HG02642 (cell line): ENCODE results near the gene HEXIM2.

Experiments used
- ATAC-seq: cut with Tn5 transposase; IDR thresholded peaks from one replicate; pipeline ENCODE4 v1.9.1; 2021; ENCODE audit warnings: mild to moderate bottlenecking; ENCODE audit not compliant: unreplicated experiment, poor library complexity

Gene HEXIM2

DNA sequence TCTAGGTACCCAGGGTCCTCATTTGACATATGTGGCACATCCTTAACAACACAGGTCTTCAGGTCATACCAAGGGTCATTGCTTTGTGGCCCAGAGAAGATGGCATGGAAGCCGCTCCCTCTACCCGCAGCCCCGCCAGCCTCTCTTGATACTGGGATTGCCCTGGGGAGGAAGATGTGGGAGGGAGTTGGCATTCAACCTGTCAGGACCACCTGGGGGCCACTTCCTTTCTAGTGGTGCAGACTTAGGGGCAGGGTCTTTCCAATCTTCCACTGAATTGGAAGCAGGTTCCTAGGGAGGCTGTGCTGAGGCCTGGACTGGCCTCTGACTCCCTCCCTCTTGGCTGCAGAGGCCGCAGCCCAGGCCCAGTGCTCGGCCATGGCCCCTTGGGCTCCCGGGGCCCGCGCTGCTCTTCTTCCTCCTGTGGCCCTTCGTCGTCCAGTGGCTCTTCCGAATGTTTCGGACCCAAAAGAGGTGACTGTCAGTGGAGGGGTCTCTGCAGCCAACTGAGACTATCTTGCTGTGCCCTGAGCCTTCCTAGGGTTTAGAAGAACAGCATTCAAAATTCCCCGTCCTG lies 18.5 kb upstream of the HEXIM2 start:
- ATAC-seq: no peak

DNA sequence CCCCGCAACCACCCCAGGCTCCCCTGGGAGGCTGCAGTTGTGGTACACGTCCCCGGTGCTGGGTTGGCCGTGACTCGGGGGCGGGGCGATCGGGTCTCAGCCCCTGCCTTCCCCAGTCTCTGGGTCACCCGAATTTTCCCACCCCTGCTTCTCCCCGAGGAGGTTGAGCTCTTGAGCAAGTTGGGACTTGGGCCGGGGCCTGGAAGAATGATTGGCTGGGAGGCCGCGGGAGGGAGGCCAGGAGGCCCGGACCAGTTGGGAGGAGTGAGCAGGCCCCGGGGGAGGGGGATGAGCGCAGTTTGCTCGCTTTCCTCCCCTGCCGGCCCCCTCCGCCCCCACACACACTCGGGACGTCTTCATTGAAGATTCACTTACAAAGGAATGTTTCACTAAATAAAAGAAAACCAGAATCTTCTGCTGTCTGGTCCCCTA lies 17.9 kb upstream of the HEXIM2 start:
- no peak for ATAC-seq

DNA sequence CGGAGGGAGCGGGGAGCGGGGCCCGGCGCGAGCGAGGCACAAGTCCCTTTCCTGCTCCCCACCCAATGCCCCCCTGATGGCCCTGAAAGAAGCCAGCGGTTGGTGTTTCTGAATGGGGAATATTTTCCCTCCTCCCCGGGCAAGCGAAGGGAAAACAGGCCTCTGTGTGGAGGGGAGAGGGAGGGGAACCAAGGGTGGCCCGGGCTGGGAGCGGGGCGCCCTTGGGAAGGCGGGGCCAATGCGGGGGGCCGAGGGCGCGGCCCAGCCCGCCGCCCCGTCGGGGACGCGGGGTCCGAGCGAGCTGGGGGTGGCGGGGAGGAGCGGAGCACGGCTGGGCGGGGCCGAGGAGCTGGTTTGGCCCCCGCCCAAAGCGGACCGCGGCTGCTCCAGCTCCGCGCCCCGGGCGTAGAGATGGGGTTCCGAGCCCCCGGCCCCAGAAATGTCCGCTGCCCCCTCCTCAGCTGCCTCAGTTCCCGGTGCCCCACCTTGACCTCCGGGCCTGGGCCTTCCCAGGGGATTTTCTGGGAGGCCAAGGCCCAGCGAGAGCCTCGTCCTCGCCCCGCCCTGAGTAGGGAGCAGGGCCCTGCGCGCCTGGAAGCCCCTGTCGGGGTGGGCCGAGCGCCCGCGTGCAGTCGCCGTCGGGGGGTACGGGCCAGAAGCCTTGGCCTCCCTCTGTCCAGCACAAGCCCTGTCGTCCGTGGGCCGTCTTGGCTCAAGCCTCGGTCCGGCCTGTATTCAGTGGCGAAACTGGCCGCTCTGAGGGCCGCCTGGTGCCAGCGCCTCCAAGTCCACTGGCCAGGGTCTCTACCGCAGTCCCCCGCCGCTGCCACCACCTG lies 17.3 kb upstream of the HEXIM2 start:
- ATAC-seq: no peak

DNA sequence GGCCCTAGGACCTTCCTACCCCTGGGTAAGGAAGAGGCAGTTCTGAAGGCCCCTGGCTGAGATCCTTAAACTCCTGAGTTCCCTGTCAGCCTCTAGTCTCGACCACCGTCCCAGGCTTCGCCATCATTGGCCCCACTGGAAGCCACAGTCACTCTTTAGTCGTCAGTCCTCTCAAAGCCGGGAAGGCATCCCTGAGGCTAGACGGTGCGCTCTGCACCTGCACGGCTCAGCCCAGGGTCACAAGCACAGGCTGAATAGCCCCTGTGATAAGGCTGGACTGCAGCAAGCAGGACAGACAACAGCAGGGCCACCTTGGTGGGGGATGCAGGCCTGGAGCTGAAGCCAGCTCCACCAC lies 16.7 kb upstream of the HEXIM2 start:
- ATAC-seq: no peak

DNA sequence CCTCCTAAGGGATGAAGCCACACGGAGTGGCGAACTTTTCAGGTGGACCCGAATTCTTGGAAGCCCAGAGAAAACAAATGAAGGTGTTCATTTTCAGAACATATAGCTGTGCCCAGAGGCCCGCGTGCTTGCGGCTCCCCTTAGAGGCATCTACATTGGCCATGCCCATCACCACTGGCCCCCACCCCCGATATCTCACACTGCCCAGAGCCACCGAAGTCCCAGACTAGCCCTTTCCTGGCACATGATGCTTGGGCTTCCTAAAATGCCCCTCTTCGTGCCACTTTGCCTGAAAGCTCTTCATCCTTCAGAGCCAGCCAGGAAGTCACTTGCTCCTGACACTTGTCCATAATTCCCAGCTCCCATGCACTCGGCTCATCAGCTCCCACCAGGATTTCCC lies 15.5 kb upstream of the HEXIM2 start:
- ATAC-seq: no peak

DNA sequence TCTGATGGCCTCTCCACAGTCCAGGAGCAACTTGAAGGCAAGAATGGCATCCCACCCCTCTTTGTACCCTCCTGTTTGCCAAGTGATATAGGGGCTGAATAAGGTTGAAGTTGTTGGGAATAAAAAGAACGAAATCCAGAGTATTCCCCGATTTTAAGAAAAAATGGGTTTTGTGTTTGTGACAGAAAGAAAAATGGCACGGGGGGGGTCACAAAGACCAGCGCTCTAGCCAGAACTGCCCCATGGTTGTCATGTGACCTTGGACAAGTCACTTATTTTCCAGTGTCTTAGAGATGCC lies 15.1 kb upstream of the HEXIM2 start:
- ATAC-seq: no peak

DNA sequence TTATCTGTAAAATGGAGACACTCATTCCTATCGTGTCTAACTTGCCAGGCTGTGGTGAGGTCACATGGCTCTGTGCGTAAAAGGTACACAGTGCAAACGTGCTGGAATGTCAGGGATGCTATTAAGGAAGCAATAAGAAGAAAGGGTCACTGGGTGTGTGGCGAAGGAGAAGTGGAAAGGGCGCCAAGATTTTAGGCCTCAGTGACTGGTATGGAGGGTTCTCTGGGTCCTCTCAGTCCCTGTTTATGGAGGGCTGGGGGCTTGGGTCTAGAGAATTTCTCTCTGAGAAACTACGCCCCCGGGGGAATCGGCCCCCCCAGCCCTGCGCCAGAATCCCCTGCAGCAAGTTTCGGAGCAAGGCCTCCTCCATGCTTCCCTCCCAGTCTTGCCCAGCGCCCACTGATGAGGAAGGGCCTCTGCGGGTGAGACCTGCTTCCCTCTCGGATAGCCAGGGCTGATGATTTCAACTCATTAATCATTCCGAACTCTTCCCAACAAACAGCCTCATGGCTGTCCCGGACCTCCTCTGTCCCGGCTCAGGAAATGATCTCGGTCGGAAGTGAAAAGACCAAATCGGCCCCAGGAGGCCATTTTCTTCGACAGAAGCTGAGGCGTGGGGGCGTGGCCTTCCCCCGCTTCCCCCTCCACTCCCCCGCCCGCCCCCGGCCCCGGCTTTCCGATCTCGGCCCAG lies 14.6 kb upstream of the HEXIM2 start:
- peak; percentile 4 for ATAC-seq

DNA sequence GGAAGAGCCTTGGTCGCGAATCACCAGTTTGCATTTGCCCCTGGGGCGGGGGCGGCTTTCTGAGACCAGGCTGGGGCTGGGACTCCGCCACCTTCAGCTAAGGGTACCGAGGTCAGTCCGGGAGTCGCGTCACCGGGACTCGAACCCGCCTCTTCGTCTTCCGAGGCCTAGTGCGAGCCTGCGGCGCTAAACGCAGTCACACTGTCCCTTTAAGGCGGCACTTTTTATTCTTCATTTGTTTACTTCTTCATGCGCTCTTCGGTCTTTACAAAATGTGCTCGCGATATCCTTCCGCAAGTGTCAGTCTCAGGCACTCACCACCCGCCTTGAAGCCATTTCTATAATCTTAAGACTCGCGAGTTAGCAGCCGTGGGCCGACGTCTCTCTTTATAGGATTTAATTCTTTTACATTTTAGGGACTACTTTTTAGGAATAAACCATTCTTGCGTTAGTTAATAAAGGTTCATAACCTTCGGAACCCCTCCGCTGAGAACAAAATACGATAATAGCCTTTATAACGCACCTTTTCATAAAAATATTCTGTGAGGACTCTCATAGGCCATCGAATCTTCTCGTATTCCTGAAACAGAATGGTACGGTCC lies 14.0 kb upstream of the HEXIM2 start:
- peak; percentile 16 for ATAC-seq

DNA sequence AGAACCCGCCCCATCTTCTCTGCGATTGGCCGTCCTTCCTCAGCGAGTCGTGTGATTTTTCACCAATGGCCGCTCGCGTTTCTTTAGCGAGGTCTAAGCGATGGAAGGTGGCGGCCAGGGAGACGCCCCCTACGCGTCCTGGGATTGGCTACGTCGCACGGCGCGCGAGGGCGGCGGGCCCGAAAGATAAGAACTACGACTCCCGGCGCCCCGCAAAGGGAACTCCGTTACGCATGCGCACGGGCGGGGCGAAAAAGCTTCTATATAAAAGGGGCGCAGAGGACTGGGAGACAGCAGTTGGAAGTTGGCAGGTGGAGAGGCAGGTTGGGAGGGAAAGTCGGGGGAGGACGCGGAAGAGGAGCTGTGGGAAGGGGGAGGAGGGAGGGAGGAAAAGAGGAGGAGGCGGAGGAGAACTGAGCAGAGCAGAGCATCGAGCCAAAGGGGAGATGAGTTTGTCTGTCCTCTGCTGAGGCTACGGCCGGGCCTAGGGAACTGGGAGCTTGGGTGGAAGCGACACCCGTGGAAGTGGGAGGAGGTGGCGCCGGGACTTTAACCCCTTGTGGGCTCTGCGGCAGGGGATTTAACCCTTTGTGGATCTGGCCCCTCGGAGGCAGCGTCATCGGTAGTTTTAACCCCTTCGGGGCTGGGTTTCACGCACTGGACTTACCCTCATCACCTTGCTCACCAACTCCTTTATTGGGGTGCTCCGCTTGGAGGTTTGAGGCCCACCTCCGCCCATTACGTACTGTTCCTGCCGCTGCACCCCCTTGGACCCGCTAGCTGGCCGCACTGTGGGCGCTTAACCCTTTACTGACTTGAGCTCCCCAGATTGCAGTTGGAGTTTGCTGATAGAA lies 13.3 kb upstream of the HEXIM2 start, which contains the start of gene HEXIM1:
Gene HEXIM1, plus strand, starts transcription at position 293 of the 854 bp plus-strand sequence. CDS start 716 bp downstream, outside the sequence.
- ATAC-seq: peak; percentile 76

DNA sequence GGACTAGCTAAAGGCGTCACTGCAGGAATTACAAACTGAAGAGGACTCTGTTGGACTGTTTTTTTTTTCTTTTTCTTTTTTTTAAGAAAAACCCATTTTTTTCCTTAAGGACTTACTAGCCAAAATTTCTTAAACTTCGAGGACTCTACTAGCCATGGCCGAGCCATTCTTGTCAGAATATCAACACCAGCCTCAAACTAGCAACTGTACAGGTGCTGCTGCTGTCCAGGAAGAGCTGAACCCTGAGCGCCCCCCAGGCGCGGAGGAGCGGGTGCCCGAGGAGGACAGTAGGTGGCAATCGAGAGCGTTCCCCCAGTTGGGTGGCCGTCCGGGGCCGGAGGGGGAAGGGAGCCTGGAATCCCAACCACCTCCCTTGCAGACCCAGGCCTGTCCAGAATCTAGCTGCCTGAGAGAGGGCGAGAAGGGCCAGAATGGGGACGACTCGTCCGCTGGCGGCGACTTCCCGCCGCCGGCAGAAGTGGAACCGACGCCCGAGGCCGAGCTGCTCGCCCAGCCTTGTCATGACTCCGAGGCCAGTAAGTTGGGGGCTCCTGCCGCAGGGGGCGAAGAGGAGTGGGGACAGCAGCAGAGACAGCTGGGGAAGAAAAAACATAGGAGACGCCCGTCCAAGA lies 12.5 kb upstream of the HEXIM2 start:
- peak; percentile 27 for ATAC-seq

DNA sequence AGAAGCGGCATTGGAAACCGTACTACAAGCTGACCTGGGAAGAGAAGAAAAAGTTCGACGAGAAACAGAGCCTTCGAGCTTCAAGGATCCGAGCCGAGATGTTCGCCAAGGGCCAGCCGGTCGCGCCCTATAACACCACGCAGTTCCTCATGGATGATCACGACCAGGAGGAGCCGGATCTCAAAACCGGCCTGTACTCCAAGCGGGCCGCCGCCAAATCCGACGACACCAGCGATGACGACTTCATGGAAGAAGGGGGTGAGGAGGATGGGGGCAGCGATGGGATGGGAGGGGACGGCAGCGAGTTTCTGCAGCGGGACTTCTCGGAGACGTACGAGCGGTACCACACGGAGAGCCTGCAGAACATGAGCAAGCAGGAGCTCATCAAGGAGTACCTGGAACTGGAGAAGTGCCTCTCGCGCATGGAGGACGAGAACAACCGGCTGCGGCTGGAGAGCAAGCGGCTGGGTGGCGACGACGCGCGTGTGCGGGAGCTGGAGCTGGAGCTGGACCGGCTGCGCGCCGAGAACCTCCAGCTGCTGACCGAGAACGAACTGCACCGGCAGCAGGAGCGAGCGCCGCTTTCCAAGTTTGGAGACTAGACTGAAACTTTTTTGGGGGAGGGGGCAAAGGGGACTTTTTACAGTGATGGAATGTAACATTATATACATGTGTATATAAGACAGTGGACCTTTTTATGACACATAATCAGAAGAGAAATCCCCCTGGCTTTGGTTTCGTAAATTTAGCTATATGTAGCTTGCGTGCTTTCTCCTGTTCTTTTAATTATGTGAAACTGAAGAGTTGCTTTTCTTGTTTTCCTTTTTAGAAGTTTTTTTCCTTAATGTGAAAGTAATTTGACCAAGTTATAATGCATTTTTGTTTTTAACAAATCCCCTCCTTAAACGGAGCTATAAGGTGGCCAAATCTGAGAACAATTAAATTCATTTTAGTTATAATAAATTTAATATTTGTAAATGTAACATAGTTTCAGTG lies 11.7 kb upstream of the HEXIM2 start:
- ATAC-seq: peak; percentile 2

DNA sequence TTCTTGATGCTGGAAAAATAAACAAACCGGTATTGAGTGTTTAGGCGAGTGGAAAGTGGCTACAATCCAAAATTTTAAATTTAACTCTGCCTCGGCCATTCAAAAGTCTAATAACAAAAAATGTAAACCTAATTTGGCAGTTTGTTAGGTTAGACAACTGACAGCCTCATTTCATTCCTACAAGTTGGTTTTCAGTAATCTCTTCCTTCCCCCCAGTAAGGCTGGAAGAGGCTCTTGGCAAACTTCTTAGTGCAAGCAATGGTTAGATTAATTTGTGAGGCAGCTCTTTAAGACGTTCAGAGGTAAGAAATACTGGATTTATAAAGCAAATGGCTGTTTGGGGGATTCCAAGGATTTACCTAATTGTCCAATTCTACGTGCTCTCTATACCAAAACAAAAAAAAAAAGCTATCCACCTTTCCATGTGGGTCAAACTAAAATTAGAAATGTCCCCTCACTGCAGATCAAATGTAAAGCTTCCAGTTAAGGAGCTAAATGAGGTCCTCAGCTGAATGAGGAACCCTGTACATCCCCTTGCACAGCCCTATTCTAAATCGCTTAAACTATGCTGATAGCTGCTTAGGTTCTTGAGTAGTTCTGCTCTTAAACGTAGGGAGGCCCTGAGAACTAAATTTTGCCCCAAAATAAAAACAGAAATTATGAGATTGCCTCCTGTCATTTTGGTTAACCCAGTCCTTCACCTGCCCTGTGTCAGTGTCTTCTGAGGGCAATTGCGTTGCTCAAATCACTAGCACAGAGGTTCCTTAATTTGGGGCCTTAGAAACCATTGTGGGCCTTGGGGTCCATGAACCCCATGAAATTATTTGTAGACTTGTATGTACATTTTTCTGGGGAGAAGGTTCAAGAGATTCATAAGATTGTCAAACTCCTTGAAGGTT lies 10.5 kb upstream of the HEXIM2 start:
- ATAC-seq: no peak

DNA sequence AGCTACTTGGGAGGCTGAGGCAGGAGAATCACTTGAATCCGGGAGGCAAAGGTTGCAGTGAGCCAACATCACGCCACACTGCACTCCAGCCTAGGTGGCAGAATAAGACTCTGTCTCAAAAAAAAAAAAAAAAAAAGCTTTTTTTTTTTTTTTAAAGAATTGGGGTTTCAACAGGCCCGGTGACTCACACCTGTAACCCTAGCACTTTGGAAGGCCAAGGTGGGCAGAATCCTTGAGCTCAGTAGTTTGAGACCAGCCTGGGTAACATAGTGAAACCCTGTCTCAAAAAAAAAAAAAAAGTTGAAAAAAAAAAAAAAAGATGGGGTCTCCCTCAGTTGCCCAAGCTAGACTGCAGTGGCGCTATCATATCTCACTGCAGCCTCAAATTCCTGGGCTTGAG lies 6.6 kb upstream of the HEXIM2 start:
- no peak for ATAC-seq

DNA sequence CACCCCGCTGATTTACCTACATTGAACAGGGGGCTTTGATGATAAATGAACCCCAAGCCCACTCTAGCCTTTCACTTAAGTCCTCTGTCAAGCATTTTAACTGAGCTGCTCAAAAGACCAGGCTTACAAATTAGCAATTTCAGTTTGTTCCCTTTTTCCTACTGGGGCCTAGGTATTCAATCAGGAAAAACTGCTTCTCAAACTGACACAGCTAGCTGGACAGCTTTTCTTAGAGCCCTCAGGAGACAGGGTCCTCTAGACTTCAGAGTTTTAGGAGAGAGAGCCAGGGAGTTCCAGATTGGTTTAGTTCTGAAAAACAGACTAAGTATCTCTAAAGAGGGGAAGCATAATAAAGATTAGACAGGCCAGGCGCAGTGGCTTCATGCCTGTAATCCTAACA lies 6.2 kb upstream of the HEXIM2 start:
- no peak for ATAC-seq

DNA sequence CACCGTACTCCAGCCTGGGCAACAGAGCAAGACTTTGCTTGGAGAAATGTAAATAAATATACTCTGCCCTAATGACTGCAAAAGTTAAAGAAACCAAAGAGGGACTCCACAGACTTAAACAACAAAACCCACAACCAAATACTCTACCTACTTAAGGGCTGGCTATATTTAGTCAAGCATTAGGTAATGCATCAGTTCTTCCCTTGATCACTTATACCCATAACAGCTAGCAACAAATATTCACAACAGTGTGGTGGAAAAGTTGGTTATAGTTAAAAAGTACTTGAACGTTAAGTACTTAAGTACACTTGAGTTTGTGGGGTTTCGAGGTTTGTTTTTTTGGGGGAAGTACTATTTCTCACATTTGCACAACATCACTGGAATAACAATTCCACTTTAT lies 5.4 kb upstream of the HEXIM2 start:
- no peak for ATAC-seq

DNA sequence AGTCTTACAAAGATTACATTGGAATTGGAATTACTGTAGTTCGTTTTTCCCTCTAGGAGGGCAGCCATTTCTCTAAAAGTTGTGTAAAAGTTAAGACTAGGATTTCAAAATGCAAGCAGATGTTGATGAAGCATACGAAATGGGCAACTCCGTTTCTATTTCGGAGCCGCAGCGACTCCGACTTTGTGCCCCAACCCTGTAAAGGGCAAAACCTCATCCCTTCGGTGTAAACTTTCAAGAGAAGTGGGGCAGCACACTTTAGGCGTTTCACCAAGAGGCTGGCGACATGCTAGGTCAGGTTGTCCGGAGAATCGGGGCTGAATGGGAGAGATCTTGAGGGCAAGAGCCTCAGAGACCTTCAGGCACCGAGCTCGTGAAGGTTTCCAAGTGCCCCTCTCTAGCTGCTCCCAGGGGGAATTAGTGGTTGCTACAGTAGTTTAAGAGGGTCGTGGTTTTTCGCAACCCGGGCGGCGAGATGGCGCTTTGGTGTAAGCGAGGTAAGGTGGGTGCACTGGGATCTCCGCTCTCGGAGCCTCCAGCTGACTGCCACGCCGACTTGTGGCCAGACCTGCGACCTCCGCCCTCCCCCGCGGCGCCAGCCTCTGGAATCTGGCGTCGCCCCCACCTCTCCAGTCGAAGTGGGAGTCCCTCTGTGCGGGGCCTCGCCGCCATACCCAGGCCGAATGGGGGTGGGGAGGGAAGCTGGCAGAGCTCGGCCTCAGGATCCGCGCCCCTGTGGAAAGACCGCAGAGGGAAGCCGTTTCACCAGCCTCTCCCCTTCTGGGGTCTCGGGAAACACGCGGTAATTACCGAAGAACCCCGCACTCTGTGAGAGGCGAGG lies 1.0 kb upstream of the HEXIM2 start:
- peak; percentile 34 for ATAC-seq
